Measurements from ENCODE around the gene GATAD2B.
A peak's percentile ranks its signal among the peaks of the same experiment; 100 is the strongest.
"Not testable (repeated sequence)": the region's sequence is repeated elsewhere in the genome, so short reads cannot be mapped to it uniquely, and the experiment has no call there.

GATAD2B gene

DNA sequence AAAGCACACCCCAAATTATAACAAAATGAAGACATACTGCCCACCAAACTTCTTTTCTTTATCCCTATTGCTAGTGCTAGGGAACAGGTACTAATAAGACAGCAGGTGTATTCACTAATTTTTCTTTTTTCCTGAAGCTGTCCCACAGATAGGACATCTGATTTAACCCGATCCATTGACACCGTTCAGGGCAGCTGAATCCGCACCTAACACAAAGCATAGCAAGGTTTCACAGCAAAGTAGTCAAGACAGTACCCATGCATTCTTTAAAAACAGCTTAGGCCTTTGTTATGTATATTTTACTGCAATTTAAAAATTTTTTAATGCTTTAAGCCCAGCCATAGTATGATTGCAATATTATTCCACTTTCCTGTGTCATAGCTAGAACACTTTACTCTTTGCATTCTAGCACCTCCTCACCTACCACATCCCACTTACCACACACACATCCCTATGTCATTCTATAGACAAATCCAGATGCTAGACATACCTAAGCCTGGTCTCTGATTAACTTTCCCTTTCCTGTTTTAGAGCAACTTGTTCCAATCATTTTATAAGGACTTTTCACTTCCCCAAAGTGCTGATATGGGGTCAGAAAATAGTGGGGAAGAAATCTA lies 40.4 kb downstream of the GATAD2B start:
- DNase-seq: no peak

DNA sequence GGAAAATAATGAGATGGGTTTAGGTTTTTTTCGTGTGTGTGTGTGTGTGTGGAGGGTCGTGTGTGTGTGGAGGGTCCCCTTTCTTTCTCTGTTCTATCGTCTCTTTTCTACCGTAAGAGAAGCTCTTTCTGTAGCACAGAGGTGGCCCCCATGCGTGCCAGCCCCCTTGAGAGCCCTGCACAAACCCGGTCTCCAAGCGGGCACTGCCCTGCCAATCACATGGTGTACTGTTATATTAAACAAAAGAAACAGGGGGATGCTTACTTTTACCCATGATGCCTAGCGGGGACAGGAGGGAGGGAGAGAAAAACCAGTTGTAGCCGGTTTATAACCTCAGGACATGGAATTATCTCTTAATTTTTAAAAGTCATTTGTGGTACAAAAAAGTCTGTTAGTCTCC lies 41.0 kb downstream of the GATAD2B start:
- peak; percentile 21 for DNase-seq

DNA sequence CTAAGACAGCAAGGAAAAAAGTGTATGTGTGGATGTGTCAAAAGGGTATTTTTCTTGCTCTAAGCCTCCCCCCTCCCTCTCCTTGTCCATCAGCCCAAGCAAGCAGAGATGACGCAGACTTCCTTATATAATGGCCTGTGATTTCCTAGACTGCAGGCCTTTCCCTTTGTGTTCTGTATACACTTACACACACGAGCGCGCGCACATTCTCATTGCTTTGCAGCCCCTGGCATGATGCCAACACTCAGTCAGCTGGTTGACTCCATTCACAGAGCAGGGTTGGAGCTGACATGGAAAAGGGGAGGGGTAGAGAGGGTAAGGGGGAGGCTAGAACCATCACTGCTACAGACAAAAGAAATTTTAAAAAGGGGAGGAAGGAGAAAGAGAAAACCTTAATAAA lies 41.8 kb downstream of the GATAD2B start:
- DNase-seq: peak; percentile 93

DNA sequence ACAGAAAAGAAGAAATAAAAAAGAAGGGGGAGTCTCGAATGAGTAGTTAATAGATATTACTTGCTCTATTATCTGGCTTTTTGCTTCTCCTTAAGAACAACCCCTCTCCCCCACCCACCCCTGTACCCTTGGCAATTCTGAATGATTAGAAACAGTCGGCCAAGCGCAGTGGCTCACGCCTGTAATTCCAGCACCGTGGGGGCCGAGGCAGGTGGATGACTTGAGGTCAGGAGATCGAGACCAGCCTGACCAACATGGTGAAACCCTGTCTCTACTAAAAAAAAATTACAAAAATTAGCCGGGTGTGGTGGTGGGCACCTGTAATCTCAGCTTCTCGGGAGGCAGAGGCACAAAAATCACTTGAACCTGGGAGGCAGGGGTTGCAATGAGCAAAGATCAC lies 42.7 kb downstream of the GATAD2B start:
- DNase-seq: no peak

DNA sequence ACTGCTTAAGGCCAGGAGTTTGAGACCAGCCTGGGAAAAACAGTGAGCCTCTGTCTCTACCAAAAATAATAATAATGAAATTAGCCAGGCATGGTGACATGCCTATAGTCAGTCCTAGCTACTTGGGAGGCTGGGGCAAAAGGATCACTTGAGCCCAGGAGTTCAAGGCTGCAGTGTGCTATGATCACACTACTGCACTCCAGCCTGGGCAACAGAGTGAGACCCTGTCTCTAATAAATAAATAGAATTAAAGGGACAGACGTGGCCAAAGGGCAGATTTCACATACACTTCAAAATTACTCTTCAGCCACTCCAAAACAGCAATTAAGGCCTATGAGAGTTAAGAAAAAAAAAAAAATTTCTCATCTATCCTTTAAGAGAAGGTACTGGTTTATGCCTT lies 45.7 kb downstream of the GATAD2B start:
- no peak for DNase-seq

DNA sequence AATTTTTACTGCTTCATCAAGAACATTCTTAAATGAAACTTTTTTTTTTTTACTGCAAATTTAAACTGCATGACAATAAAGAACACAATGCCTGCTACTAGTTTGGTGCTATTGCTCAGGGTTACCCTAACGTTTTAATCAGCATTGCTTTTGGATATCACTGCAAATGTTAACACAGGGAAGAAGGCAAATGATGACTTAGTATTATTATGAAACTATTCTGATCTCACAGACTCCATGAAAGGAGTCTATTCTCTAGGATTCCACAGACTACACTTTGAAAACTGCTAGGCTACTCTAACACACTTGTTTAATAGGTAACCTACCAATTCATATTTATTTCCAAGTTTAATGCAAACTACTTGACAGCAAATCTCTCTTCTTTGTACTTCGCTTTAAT lies 49.8 kb downstream of the GATAD2B start:
- no peak for DNase-seq

DNA sequence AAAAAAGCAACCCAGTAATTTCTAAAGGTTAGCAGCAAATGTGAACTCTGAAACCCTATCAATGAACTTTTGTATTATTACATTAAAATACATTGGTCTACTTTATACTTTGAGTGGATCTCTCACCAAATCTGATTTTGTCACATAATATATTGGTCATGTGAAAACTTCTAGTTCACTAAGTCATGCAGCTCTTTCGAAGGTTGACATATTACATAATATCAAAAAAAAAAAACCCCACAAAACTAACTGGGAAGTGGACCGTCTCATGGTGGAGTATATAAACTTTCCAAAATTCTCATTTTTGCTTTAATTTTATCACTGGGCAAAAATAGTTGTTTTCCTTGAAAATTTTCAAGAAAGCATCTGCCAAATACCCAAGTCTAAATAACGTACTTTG lies 50.4 kb downstream of the GATAD2B start:
- DNase-seq: no peak

DNA sequence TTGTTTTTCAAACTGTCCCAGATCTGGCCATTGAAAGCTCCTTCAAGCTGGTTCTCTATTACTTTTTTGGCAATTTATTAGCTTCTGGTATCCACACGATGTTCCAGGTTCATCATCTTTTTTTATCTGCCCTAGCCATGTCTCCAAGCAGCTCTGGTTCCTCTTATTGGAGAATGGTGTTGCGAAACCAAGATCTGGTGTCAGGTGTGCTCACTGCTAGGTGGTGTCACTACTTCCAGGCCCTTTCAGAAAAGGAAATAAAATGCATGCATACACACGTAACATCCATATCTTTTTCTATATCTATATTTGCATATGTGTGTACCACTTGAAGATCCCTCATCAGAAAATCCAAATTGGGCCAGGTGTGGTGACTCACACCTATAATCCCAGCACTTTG lies 53.3 kb downstream of the GATAD2B start:
- no peak for DNase-seq

DNA sequence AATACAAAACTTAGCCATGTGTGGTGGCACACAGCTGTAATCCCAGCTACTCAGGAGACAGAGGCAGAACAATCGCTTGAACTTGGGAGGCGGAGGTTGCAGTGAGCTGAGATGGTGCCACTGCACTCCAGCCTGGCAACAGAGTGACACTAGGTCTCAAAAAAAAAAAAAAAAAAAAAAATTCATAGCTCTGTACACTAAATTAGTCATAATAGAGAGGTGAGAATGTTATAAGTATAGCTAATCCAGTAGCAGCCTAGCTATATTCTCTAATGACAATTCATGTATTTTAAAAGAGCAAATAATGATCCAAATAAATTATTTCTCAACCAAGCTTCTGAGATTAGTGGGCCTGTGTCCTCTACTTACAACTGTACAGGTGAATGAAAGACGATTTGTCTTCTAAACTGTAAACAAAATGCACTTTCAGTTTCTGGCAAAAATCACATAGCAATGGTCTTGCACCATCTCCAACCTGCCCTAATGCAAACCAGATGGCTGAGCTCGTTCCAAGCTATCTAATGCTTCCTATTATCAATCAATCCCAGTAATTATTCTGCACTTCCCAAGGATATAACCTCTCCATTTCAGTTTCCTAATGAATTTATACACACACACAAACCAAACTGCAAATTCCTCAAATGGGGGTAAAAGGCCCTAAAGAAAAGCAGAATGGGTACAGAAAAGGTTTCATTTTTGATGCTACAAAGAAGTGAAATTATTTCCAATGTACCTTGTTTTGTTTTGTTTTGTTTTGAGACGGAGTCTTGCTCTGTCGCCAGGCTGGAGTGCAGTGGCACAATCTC lies 56.5 kb downstream of the GATAD2B start:
- no peak for DNase-seq

DNA sequence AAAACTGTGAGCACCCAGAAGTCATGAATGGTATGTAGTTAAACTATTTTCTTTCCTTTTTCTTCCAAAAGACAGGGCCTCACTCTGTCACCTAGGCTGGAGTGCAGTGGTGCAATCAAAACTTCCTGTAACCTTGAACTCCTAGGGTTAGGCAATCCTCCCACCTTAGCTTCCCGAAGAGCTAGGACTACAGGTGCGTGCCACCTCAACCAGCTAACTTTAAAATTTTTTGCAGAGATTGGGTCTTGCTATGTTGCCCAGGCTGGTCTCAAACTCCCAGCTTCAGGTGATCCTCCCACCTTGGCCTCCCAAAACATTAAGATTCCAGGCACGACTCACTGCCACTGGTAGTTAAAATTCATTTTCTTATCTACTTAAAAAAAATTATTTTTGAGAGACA lies 62.5 kb downstream of the GATAD2B start:
- DNase-seq: no peak

DNA sequence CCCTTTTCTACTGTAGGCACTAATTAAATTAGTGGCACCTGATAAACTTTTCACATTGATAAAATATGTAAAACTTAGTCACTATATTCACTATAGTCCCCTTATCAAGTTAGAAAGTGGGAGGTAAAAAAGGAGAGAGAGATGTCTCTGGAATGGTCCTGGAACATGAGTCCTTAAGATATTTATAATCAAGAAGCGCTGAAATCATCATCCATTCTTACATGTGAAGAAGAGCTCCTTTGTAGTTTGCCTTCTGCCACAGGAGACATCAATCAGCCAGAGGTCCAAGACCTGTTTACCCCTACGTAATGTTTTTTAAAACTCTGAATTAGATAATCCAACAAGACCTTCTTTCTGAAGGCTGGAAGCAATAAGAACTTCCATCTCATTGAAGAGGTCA lies 65.3 kb downstream of the GATAD2B start:
- no peak for DNase-seq

DNA sequence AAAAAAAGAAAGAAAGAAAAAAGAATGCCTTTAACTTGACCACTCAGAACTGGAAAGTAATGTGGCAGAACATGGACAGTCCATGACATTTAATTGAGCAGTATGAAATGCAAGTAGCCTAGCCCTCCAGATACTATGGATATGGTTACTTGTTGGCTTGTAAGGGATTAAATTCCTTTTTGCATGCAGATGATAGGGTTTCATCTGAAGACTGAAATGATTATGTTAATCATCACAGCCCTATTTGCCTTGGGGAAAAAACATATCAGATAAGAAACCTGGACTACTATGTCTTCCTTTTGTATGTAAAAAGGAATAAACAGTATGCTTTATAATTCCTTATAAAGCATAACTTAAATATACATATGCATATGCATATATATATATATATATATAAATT lies 66.0 kb downstream of the GATAD2B start:
- no peak for DNase-seq

DNA sequence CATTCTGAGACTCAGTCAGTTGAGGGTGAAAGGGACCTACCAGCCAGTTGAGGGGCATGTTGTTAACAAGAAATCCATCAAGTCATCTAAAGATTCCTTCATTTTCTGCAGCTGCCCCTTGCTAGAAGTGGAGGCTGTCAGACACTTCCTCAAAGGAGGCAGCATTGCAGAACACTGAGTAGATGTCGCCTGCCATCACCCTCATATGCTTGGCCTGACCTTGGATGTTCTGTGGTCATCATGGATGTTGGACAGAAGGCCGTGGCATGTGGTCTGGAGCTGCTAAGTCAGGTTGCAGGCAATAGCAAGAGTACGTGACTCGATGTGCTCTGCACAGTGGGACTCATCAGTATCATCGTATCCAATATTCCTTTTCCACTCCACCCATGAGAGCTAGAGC lies 70.6 kb downstream of the GATAD2B start:
- no peak for DNase-seq

DNA sequence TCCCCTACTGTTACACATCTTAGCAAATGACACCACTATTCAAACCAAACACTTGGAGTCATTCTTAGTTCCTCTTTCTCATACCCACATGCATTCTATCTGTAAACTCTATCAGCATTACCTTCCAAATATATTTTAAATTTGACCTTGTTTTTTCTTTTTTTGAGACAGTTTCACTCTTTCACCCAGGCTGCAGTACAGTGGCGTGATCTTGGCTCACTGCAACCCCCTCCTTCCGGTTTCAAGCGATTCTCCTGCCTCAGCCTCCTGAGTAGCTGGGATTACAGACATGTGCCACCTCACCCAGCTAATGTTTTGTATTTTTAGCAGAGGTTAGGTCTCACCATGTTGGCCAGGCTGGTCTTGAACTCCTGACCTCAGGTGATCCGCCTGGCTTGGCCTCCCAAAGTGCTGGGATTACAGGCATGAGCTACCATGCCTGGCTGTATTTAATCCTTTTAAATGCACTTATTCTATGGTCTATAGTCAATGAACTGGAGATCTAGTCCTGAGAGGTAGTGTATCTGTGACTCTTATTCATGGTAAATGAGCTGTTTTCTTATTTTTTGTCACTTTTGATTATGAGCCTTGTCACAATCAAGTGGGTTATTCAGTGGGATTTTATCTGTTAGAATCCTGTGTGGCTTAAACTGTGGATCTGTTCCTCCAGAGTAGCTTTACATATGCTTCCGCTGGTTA lies 73.1 kb downstream of the GATAD2B start:
- no peak for DNase-seq

DNA sequence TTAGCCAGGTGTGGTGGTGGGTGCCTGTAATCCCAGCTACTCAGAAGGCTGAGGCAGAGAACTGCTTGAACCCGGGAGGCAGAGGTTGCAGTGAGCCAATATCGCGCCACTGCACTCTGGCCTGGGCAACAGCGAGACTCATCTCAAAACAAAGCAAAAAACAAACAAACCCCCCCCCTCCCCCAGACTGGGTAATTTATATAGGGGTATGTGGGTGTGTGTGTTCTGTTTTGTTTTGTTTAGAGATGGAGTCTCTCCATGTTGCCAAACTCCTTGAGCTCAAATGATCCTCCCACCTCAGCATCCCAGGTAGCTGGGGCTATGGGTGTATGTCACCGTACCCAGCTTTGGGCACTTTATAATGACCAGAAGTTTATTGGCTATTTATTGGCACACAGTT lies 74.0 kb downstream of the GATAD2B start:
- DNase-seq: no peak

DNA sequence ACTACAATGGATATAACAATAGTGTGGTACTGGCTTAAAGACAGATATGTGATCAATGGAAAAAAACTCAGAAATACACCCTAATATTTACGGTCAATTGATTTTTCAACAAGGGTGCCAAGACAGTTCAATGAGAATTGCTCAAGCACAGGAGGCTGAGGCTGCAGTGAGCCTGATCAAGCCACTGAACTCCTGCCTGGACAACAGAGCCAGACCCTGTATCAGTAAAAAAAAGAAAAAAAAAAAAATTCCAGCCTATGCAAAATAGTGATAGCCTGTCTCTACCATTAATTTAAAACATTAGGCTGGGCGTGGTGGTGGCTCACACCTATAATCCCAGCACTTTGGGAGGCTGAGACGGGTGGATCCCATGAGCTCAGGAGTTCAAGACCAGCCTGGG lies 77.6 kb downstream of the GATAD2B start:
- DNase-seq: no peak

DNA sequence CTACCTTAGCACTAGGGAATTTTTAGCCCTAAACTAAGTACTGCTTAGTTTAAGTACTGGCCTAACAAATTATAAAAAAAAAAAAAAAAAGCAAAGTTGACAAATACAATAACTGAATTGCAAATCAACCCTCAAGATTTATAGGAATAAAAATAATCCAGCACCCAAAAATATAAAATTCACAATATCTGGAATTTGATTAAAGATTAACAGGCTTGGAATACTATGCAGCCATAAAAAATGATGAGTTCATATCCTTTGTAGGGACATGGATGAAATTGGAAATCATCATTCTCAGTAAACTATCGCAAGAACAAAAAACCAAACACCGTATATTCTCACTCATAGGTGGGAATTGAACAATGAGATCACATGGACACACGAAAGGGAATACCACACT lies 78.4 kb downstream of the GATAD2B start:
- DNase-seq: not testable (repeated sequence)

DNA sequence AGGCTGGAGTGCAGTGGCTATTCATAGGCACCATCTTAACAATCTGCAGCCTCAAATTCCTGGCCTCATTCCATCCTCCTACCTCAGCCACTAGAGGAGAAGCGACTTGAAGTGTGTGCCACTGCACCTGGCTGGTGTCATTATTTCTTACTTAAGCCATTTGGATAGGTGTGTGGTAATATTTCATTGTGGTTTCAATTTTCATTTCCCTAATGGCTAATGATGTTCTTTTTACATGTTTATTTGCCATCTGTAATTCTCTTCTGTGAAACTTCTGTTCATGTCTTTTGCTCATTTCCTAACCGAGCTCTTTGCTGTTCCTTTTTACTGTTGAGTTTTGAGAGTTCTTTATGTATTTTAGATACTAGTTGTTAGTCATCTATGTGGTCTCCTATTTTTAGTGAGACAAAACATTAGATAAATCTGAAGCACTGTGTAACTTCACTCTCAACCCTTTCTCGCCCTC lies 80.7 kb downstream of the GATAD2B start:
- DNase-seq: no peak

DNA sequence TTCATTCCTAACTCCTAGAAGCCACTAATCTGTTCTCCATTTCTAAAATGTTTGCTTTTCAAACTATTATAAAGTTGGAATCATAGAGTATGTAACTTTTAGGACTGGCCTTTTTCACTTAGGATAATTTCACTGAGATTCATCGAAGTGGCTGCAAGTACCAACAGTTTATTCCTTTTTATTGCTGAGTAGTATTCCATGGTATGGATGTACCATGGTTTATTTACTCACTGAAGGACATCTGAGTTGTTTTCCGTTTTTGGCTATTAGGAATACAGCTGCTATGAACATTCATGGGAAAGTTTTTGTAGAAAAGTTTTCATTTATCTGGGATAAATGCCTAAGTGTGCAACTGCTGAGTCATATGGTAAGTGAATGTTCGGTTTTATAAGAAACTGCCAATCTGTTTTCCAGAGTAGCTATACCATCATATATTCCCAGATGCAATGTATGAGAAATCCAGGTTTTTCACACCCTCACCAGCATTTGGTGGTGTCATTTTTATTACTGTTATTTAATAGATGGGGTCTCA lies 81.2 kb downstream of the GATAD2B start:
- no peak for DNase-seq

DNA sequence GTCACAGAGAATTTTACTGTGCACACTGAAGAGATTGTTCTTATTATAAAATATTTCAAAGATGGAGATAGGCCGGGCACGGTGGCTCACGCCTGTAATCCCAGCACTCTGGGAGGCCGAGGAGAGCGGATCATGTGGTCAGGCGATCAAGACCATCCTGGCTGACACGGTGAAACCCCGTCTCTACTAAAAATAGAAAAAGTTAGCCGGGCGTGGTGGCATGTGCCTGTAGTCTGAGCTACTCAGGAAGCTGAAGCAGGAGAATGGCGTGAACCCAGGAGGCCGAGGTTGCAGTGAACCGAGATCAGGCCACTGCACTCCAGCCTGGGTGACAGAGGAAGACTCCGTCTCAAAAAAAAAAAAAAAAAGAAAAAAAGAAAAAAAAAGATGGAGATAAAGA lies 82.0 kb downstream of the GATAD2B start:
- not testable (repeated sequence) for DNase-seq

DNA sequence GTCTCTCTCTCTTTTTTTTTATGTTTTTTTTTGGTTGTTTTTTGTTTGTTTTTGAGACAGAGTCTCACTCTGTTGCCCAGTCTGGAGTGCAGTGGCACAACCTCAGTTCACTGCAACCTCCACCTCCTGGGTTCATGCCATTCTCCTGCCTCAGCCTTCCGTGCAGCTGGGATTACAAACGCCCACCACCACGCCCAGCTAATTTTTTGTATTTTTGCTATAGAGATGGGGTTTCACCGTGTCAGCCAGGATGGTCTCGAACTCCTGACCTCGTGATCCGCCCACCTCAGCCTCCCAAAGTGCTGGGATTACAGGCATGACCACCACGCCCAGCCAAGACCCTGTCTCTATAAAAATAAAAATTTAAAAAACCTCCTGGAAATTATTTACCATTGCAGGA lies 88.8 kb downstream of the GATAD2B start:
- not testable (repeated sequence) for DNase-seq

DNA sequence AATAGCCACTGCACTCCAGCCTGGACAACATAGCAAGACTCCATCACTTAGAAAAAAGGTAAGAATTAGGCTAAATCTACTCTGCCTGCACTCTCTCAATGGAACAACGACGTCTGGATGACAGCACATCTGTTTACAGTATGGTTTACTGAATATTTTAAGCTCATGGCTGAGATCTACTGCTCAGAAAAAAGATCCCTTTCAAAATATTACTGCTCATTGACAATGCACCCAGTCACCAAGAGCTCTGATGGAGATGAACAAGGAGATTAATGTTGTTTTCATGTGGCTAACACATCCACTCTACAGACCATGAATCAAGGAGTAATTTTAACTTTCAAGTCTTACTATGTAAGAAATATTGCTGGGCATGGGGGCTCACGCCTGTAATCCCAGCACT lies 89.6 kb downstream of the GATAD2B start:
- peak; percentile 7 for DNase-seq

DNA sequence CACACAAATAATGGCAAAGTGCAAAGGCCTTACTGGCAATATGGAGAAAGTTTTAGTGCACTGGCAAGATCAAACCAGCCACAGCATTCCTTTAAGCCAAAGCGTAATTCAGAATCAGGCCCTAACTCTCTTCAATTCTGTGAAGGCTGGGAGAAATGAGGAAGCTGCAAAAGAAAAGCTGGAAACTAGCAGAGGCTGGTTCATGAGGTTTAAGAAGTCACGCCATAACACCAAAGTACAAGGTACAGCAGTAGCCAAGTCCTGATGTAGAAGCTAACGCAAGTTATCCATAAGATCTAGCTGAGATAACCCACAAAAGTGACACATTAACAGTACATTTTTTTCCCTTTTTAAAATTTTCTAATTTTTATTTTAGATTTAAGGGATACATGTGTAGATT lies 90.5 kb downstream of the GATAD2B start:
- no peak for DNase-seq

DNA sequence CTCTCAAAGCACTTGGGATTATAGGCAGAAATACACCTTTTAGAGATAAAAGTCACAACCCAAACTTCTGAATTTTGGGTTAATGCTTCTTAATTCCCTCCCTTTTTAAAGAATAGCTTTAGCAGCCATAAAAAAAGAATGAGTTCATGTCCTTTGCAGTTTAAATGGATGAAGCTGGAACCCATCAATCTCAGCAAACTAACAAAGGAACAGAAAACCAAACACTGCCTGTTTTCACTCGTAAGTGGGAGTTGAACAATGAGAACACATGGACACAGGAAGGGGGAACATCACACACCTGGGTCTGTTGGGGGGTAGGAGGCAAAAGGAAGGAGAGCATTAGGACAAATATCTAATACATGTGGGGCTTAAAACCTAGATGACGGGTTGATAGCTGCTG lies 91.7 kb downstream of the GATAD2B start:
- DNase-seq: no peak
